Suprapubic skin (tissue), 3 donors: ENCODE measurements around the gene TXNDC2.

Experiments
- POLR2AphosphoS5 ChIP-seq, 3 donors: sonication (generic); formaldehyde crosslinking; IDR thresholded peaks; one replicate each; pipeline ENCODE4 v1.6.1; 2017; ENCODE audit warnings: antibody characterized with exemption in 3 of 3
- TF ChIP-seq, protein P1 (sequence below), 2 donors: fragments of 200-600 bp in 1 of 2; fragments of 450-650 bp in 1 of 2; sonication (generic) in 1 of 2; IDR thresholded peaks; one replicate each; pipeline ENCODE4 v1.5.1; 2016 to 2019; ENCODE audit warnings: antibody characterized with exemption in 2 of 2, mild to moderate bottlenecking in 1 of 2, moderate library complexity in 1 of 2

DNA sequence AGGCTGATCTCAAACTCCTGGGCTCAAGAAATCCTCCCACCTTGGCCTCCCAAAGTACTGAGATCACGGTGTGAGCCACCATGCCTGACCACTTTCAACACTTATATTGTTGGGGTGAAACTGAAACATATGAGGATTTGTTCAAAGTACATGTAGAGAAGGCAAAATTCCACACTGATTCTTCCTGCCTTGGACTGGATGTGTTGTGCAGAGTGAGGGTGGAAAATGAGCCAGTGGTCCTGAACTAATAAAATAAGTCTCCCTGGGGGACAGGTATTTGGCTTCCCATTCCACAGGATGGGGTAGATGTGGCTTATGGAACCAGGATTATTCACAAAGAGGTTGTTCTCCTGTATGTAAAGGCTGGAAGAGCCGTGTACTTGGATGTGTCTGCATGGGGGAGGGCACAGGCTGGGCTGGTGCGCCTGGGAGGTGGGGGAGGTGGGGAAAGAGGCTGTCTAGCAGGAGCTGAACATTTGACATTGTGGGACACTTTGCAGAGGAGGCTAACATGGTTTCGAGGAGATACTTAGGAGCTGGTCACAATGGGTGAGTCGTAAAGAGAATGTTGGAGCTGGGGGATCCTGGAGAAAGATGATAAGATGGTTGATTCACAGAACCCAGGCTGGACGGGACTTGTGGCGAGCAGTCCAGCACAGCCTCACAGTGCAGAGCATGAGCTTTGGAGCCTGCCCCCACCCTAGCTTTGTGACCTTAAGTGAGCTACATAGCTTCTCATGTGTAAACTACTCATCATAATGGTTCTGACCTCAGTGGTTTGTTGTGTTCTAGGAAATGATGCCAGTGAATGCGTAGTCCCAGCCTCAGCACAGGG, at the start of gene TXNDC2:
- TF ChIP-seq POLR2AphosphoS5 (IDR thresholded peaks at IDR 0.05), result no peak
- TF ChIP-seq, protein P1, sequence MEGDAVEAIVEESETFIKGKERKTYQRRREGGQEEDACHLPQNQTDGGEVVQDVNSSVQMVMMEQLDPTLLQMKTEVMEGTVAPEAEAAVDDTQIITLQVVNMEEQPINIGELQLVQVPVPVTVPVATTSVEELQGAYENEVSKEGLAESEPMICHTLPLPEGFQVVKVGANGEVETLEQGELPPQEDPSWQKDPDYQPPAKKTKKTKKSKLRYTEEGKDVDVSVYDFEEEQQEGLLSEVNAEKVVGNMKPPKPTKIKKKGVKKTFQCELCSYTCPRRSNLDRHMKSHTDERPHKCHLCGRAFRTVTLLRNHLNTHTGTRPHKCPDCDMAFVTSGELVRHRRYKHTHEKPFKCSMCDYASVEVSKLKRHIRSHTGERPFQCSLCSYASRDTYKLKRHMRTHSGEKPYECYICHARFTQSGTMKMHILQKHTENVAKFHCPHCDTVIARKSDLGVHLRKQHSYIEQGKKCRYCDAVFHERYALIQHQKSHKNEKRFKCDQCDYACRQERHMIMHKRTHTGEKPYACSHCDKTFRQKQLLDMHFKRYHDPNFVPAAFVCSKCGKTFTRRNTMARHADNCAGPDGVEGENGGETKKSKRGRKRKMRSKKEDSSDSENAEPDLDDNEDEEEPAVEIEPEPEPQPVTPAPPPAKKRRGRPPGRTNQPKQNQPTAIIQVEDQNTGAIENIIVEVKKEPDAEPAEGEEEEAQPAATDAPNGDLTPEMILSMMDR (IDR thresholded peaks at IDR 0.05), result no peak
